Fibroblast of pulmonary artery (primary cell): ENCODE results near the gene MAPKAPK2.

Experiments used
- DNase-seq: peaks from one replicate; pipeline ENCODE4 v3.0.0-alpha.2; 2010; ENCODE audit warnings: low read depth
- H3K4me3 ChIP-seq: replicated peaks from 2 replicates; pipeline ENCODE4 v1.5.1; 2011; ENCODE audit warnings: low read depth, mild to moderate bottlenecking, control low read depth, low read length, moderate library complexity
- TF ChIP-seq, protein P1 (sequence below): IDR thresholded peaks from 2 replicates; pipeline ENCODE4 v1.5.1; 2011; ENCODE audit warnings: mild to moderate bottlenecking, control low read depth, low read length, inconsistent platforms; ENCODE audit errors: missing control alignments

The MAPKAPK2 gene

DNA sequence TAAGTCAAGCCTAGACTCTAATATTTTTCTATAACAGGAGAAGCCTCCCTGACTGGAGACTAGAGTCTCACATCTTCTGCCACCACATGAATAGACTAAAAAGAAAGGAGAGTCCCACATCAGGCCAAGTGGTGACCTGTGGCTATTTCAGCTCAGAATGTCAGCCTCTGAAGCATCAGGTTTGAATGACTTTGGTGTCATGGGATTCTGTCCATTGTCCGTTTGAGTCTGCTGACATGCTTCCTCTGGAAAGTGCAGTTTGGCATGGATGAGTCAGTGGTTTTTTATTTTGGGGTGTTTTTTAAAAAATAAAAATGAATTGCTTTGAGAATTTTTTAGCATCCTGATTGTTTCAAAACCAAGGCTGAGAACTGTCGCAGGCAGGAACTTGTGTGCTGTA lies 29.9 kb upstream of the MAPKAPK2 start:
- no peak overlapping the region for H3K4me3 ChIP-seq
- no peak for DNase-seq

DNA sequence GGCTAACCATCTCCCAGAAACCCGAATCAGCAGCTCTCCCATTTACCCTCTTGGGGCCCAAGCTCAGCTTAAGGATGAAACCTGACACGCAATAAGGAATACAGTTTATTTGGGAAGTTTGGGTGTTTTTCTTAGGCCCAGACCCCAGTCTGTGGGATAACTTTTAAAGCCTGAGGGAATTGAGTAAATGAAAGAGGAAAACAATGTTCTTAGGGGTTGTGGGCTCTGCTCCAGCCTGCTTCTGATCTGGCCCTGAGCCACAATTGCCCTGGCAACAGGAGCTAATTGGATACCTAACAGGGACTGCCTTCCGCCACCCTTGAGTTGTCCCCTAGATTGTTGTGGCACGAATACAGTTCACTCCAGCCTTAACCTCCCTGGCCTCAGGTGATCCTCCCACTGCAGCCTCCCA lies 29.2 kb upstream of the MAPKAPK2 start:
- no peak for DNase-seq
- TF ChIP-seq, protein P1, sequence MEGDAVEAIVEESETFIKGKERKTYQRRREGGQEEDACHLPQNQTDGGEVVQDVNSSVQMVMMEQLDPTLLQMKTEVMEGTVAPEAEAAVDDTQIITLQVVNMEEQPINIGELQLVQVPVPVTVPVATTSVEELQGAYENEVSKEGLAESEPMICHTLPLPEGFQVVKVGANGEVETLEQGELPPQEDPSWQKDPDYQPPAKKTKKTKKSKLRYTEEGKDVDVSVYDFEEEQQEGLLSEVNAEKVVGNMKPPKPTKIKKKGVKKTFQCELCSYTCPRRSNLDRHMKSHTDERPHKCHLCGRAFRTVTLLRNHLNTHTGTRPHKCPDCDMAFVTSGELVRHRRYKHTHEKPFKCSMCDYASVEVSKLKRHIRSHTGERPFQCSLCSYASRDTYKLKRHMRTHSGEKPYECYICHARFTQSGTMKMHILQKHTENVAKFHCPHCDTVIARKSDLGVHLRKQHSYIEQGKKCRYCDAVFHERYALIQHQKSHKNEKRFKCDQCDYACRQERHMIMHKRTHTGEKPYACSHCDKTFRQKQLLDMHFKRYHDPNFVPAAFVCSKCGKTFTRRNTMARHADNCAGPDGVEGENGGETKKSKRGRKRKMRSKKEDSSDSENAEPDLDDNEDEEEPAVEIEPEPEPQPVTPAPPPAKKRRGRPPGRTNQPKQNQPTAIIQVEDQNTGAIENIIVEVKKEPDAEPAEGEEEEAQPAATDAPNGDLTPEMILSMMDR = no peak
- H3K4me3 ChIP-seq = no peak overlapping the region

More for the DNA sequence above, 29.9 kb upstream of the MAPKAPK2 start:
- TF ChIP-seq, protein P1 = no peak

DNA sequence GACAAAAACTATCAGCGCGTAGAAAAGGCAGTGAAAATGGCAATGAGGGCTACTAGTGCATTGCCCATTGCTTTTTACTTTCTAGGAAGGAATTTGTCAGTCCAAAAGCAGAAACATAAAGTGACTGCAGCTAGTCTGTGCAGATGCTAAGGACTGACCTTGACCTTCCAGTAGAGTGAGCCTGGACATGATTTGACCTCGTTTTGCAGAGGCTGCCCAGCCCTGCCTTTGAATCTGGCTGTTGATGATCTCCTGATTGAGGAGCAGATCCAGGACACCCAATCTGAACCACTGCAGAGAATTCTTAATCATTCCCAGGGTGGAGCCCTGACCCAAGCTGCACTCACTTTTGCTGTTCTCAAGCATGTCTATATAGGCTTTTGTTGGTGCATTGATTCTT lies 27.8 kb upstream of the MAPKAPK2 start:
- TF ChIP-seq, protein P1 = no peak
- no peak for DNase-seq

DNA sequence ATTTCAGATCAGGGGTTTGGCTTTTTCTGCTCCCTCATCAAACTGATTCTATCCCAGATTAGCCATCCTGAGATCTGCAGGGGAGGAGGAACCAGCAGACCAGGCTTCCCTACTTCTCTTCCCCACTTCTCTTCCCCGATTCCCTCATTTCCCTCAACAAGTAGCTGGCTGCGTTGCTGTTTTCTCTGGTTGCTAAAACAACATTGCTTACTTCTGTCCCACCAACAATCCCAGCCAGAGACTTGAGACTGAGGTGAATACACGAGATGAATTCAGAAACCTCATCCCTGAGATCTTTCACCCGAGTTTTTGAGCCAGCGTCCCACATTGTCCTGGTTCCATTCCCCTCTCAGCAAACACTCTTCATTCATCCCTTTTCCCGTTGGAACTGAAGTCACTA lies 27.0 kb upstream of the MAPKAPK2 start:
- no peak for DNase-seq
- TF ChIP-seq, protein P1 = no peak
- H3K4me3 ChIP-seq = no peak overlapping the region

More for the DNA sequence above, 27.8 kb upstream of the MAPKAPK2 start:
- H3K4me3 ChIP-seq = no peak overlapping the region

DNA sequence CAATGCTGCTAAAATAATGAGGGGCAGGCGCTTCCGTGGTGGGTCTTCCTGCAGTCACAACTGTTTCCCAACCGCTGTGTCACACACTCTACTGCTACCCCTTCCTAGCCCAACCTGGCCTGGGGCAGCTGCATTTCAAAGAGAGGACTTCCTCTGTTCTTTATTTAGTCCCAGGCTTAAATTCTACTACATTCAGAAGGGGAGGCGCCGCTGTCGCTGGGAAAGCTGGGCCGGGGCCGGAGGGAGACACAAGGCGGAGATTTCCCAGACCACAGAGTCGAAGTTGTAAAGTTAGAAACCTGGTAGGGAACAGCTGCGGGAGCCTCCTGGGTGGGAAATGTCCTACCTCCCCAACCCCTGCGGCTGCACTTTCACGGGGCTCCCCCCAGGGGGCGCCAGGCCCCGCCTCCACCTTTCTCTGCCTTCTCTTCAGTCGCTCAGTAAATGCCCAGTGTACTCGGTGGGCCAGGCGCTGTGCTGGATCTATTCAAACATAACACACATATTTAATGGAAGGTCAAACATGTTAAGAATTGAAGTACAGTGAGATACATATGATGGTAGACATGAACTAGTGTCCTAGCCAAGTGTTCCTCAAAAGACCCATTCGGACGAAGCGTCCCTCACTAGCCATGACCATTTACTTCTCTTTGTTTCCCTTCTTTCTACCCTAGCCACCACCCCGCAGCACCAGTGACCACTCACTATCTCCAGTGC lies 26.3 kb upstream of the MAPKAPK2 start:
- DNase-seq = no peak
- no peak overlapping the region for H3K4me3 ChIP-seq
- TF ChIP-seq, protein P1 = peak; percentile 66

DNA sequence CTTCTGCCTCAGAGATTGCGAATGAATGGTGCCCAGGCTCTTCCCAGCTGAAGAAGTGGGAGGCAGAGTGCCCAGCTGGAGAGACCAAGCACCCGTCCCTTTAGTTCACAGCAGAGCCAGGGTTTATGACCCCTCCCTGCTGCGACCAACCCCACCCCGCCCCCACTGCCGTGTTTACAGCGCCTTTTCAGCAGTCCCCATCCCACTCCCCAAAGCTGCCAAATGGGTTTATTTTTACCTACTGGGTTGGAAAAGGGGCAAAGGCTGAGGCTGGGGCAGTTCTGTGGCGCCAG lies 25.8 kb upstream of the MAPKAPK2 start:
- no peak overlapping the region for H3K4me3 ChIP-seq
- no peak for DNase-seq
- TF ChIP-seq, protein P1 = no peak

DNA sequence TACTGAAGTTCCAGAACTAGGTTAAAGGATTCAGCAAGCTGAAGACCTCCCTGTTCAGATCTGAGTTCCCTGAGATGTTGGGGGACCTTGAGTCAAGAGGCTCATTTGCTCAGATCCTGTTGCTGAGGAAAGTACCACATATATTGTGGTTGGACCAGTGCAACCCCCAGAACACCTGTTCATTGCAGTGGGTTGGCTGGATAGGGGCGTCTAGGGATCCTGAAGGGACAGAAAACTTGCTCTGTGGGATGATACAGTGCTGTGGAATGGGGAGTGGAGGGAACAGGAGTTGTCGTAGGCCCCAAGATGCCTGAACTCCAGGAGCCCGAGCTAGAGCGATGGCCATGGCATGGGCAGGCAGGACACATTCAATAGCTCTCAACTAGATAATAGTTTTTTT lies 24.6 kb upstream of the MAPKAPK2 start:
- TF ChIP-seq, protein P1 = no peak
- no peak overlapping the region for H3K4me3 ChIP-seq
- no peak for DNase-seq
